DMS114 treated with DMSO at 0.1 percent for 48 hours (cell line): ENCODE results near the gene GNG8.
"Not testable (repeated sequence)": the region's sequence is repeated elsewhere in the genome, so short reads cannot be mapped to it uniquely, and the experiment has no call there.

Experiments
- DNase-seq: peaks from one replicate; lab custom pipeline; 2025; ENCODE audit not compliant: unreplicated experiment; lab: John Stamatoyannopoulos, UW

GNG8 gene

GRCh38 chr19:46648060-46648960 is 12.3 kb upstream of the GNG8 start:
- DNase-seq, result no peak

- DNase-seq, result no peak
Observed at GRCh38 chr19:46646402-46646801, 10.4 kb upstream of the GNG8 start.

GRCh38 chr19:46644720-46645119 is 8.7 kb upstream of the GNG8 start:
- DNase-seq, result no peak

- no peak for DNase-seq
Observed at GRCh38 chr19:46640656-46641055, 4.7 kb upstream of the GNG8 start.

- no peak for DNase-seq
Observed at GRCh38 chr19:46639358-46640182, 3.6 kb upstream of the GNG8 start.

GRCh38 chr19:46637224-46637623 is 1.2 kb upstream of the GNG8 start:
- no peak for DNase-seq

- no peak for DNase-seq
Observed at GRCh38 chr19:46634656-46635218, 1.3 kb downstream of the GNG8 start.

GRCh38 chr19:46634045-46634655 is 1.9 kb downstream of the GNG8 start:
- peak; percentile 44 for DNase-seq

GRCh38 chr19:46633130-46633529 is 2.9 kb downstream of the GNG8 start:
- DNase-seq, result no peak

- DNase-seq, result no peak
Observed at GRCh38 chr19:46631481-46631880, 4.5 kb downstream of the GNG8 start.

GRCh38 chr19:46630586-46631205 is 5.3 kb downstream of the GNG8 start:
- no peak for DNase-seq

- DNase-seq, result no peak
Observed at GRCh38 chr19:46629546-46630025, 6.4 kb downstream of the GNG8 start.

GRCh38 chr19:46628970-46629369 is 7.0 kb downstream of the GNG8 start:
- DNase-seq, result not testable (repeated sequence)

GRCh38 chr19:46626446-46626845 is 9.6 kb downstream of the GNG8 start:
- no peak for DNase-seq

- DNase-seq, result no peak
Observed at GRCh38 chr19:46625731-46626130, 10.3 kb downstream of the GNG8 start.

- DNase-seq, result no peak
Observed at GRCh38 chr19:46624958-46625661, 10.9 kb downstream of the GNG8 start, which contains the start of gene PTGIR. Gene PTGIR, minus strand, starts transcription at chr19:46625089. Its CDS starts 864 bp downstream, at chr19:46624225.

GRCh38 chr19:46623915-46624502 is 12.0 kb downstream of the GNG8 start:
- DNase-seq, result no peak

- DNase-seq, result no peak
Observed at GRCh38 chr19:46622118-46622446, 13.9 kb downstream of the GNG8 start.

GRCh38 chr19:46621191-46622117 is 14.5 kb downstream of the GNG8 start:
- no peak for DNase-seq
